ENCODE results near the gene ACSL4. TPM values are rescaled to one million over a fixed set of nuclear protein-coding genes. Genes with fewer than 3 reads are reported as not detected.

ACSL4 gene
- polyA plus RNA-seq, 3 donors = 17.9 to 40.9 (median 31.2) TPM

- H3K9me3 ChIP-seq (replicated peaks in 1 of 2; ENCODE audit: control insufficient read depth in 1 of 2, insufficient read depth in 1 of 2, low read length in 2 of 2) = no peaks in the 10 kb centered on the region
- Mint-ChIP-seq H3K4me3 (no peak overlapping the region), H3K4me1 (peaks cover 7% of the 10 kb centered on the region), H3K27ac (no peak overlapping the region), H3K27me3 (ENCODE audit: low read depth in 3 of 3) (peaks cover 0 to 13% (median 0%) of the 10 kb centered on the region in 3 donors), H3K9me3 (peaks cover 0 to 3% (median 0%) of the 10 kb centered on the region in 7 donors), H3K36me3 (peaks cover 8 to 17% of the 10 kb centered on the region in 2 donors)
- DNase-seq = no peak
- H3K9ac ChIP-seq (ENCODE audit: insufficient read depth, low read length, poor library complexity, severe bottlenecking) = no peak overlapping the region
- H3K4me2 ChIP-seq (replicated peaks; ENCODE audit: extremely low read depth, low read length, poor library complexity, severe bottlenecking) = no peak overlapping the region
- H3K79me2 ChIP-seq (ENCODE audit: insufficient read depth, low read length) = no peaks in the 10 kb centered on the region
- H3K4me1 ChIP-seq (ENCODE audit: control insufficient read depth in 1 of 2, insufficient read depth in 2 of 2, low read length in 2 of 2) = peaks cover 0 to 6% of the 10 kb centered on the region in 2 donors
- H3K27me3 ChIP-seq (ENCODE audit: control insufficient read depth in 2 of 2, insufficient read depth in 2 of 2, low read length in 2 of 2) = no peaks in the 10 kb centered on the region
- no peak overlapping the region for H2AFZ ChIP-seq (ENCODE audit: insufficient read depth, low read depth, low read length, poor library complexity, severe bottlenecking)
- H3K4me3 ChIP-seq (replicated peaks in 1 of 3; ENCODE audit: low read depth in 2 of 3, low read length in 3 of 3) = no peak overlapping the region
- peak; percentile 47 for TF ChIP-seq CTCF (IDR thresholded peaks at IDR 0.05)
- intact Hi-C loops (cut with micrococcal nuclease) = loop anchor here in 1 of 2 donors (10.0 kb wide), 1 partner anchor 150 kb away; the partner anchor contains the start of gene GUCY2F
- WGBS (ENCODE audit: insufficient coverage) = no CpG with 5 or more reads among the region's 3 CpGs
- peaks cover 0 to 11% of the 10 kb centered on the region in 2 donors for H3K36me3 ChIP-seq (replicated peaks in 1 of 2; ENCODE audit: control insufficient read depth in 1 of 2, insufficient read depth in 2 of 2, low read length in 2 of 2)
- no peak overlapping the region for H3K27ac ChIP-seq (ENCODE audit: low read depth in 1 of 2, low read length in 2 of 2)
- H4K20me1 ChIP-seq (ENCODE audit: insufficient read depth, low read length) = no peaks in the 10 kb centered on the region
These were observed 97.9 kb downstream of the ACSL4 start for GRCh38 chrX:109635146-109635545.

GRCh38 chrX:109632906-109633504, 100.1 kb downstream of the ACSL4 start:
- Histone ChIP-seq H4K20me1 (ENCODE audit: insufficient read depth, low read length) (no peaks in the 10 kb centered on the region), H3K9me3 (replicated peaks in 1 of 2; ENCODE audit: control insufficient read depth in 1 of 2, insufficient read depth in 1 of 2, low read length in 2 of 2) (no peaks in the 10 kb centered on the region), H3K27me3 (ENCODE audit: control insufficient read depth in 2 of 2, insufficient read depth in 2 of 2, low read length in 2 of 2) (no peaks in the 10 kb centered on the region), H3K36me3 (replicated peaks in 1 of 2; ENCODE audit: control insufficient read depth in 1 of 2, insufficient read depth in 2 of 2, low read length in 2 of 2) (no peaks in the 10 kb centered on the region), H2AFZ (ENCODE audit: insufficient read depth, low read depth, low read length, poor library complexity, severe bottlenecking) (no peak overlapping the region), H3K9ac (ENCODE audit: insufficient read depth, low read length, poor library complexity, severe bottlenecking) (no peak overlapping the region), H3K4me3 (replicated peaks in 1 of 3; ENCODE audit: low read depth in 2 of 3, low read length in 3 of 3) (no peak overlapping the region), H3K4me1 (ENCODE audit: control insufficient read depth in 1 of 2, insufficient read depth in 2 of 2, low read length in 2 of 2) (peaks cover 0 to 6% of the 10 kb centered on the region in 2 donors), H3K79me2 (ENCODE audit: insufficient read depth, low read length) (no peaks in the 10 kb centered on the region), H3K4me2 (replicated peaks; ENCODE audit: extremely low read depth, low read length, poor library complexity, severe bottlenecking) (no peak overlapping the region), H3K27ac (ENCODE audit: low read depth in 1 of 2, low read length in 2 of 2) (no peak overlapping the region)
- WGBS (ENCODE audit: insufficient coverage) = no CpG with 5 or more reads among the region's 5 CpGs
- H3K4me1 Mint-ChIP-seq = peaks cover 7% of the 10 kb centered on the region
- peaks cover 0 to 3% (median 0%) of the 10 kb centered on the region in 7 donors for H3K9me3 Mint-ChIP-seq
- intact Hi-C loops (cut with micrococcal nuclease) = loop anchor here (5.0 to 10.0 kb wide), 2 partner anchors 146 to 148 kb away; partner anchors contain the start of gene GUCY2F (in 1 of the 2)
- H3K27ac Mint-ChIP-seq = peak overlapping the region in 2 of 7 donors; percentile 21 to 36
- no peak for DNase-seq
- H3K4me3 Mint-ChIP-seq = no peak overlapping the region
- peak; percentile 26 for TF ChIP-seq CTCF (IDR thresholded peaks at IDR 0.05)
- peaks cover 2 to 8% of the 10 kb centered on the region in 2 donors for H3K36me3 Mint-ChIP-seq
- H3K27me3 Mint-ChIP-seq (ENCODE audit: low read depth in 3 of 3) = peaks cover 0 to 12% (median 0%) of the 10 kb centered on the region in 3 donors

All from CD14-positive monocyte (primary cell).